Stimulated activated naive CD8-positive, alpha-beta T cell treated with anti-CD3 and anti-CD28 coated beads, Interleukin-15, Interleukin-2, amounts not matched to agents 100 ng/mL and 50 ng/mL, for 24 hours (primary cell): ENCODE measurements around the gene KPTN.

Experiments used
- H3K27ac Mint-ChIP-seq: one replicate; pipeline ENCODE4 v1.8.0; 2021; ENCODE audit warnings: mild to moderate bottlenecking, mixed read lengths
- H3K27me3 Mint-ChIP-seq: one replicate; pipeline ENCODE4 v1.8.0; 2021; ENCODE audit warnings: mixed read lengths
- H3K36me3 Mint-ChIP-seq: one replicate; pipeline ENCODE4 v1.8.0; 2021; ENCODE audit warnings: low read depth, mixed read lengths
- H3K4me1 Mint-ChIP-seq: one replicate; pipeline ENCODE4 v1.8.0; 2021; ENCODE audit warnings: low read depth, mixed read lengths
- H3K4me3 Mint-ChIP-seq: one replicate; pipeline ENCODE4 v1.8.0; 2021; ENCODE audit warnings: mild to moderate bottlenecking, mixed read lengths
- H3K9me3 Mint-ChIP-seq: one replicate; pipeline ENCODE4 v1.8.0; 2021; ENCODE audit warnings: mixed read lengths

KPTN gene

GRCh38 chr19:47430041-47430802 is 53.8 kb downstream of the KPTN start:
- Mint-ChIP-seq H3K9me3 (no peaks in the 10 kb centered on the region), H3K4me3 (peak overlapping the region; percentile 53), H3K36me3 (no peaks in the 10 kb centered on the region), H3K27ac (peak overlapping the region; percentile 15), H3K4me1 (peaks cover 16% of the 10 kb centered on the region), H3K27me3 (peaks cover 46% of the 10 kb centered on the region)

- H3K27ac Mint-ChIP-seq: no peak overlapping the region
Measured at GRCh38 chr19:47429140-47429793, 54.8 kb downstream of the KPTN start.

GRCh38 chr19:47428177-47428894 is 55.7 kb downstream of the KPTN start:
- Mint-ChIP-seq H3K36me3 (no peaks in the 10 kb centered on the region), H3K27me3 (peaks cover 59% of the 10 kb centered on the region), H3K4me1 (peaks cover 16% of the 10 kb centered on the region), H3K27ac (no peak overlapping the region), H3K4me3 (no peak overlapping the region), H3K9me3 (no peaks in the 10 kb centered on the region)

More at GRCh38 chr19:47429140-47429793, 54.8 kb downstream of the KPTN start:
- peaks cover 16% of the 10 kb centered on the region for H3K4me1 Mint-ChIP-seq
- no peak overlapping the region for H3K4me3 Mint-ChIP-seq
- H3K27me3 Mint-ChIP-seq: peaks cover 52% of the 10 kb centered on the region
- H3K9me3 Mint-ChIP-seq: no peaks in the 10 kb centered on the region
- no peaks in the 10 kb centered on the region for H3K36me3 Mint-ChIP-seq

- H3K27ac Mint-ChIP-seq: no peak overlapping the region
Measured at GRCh38 chr19:47427241-47428176, 56.5 kb downstream of the KPTN start.

More at GRCh38 chr19:47427241-47428176, 56.5 kb downstream of the KPTN start:
- H3K4me3 Mint-ChIP-seq: no peak overlapping the region
- H3K9me3 Mint-ChIP-seq: no peaks in the 10 kb centered on the region
- no peaks in the 10 kb centered on the region for H3K36me3 Mint-ChIP-seq
- peaks cover 62% of the 10 kb centered on the region for H3K27me3 Mint-ChIP-seq
- peaks cover 20% of the 10 kb centered on the region for H3K4me1 Mint-ChIP-seq
